ENCODE results near the gene QKI.

DNA sequence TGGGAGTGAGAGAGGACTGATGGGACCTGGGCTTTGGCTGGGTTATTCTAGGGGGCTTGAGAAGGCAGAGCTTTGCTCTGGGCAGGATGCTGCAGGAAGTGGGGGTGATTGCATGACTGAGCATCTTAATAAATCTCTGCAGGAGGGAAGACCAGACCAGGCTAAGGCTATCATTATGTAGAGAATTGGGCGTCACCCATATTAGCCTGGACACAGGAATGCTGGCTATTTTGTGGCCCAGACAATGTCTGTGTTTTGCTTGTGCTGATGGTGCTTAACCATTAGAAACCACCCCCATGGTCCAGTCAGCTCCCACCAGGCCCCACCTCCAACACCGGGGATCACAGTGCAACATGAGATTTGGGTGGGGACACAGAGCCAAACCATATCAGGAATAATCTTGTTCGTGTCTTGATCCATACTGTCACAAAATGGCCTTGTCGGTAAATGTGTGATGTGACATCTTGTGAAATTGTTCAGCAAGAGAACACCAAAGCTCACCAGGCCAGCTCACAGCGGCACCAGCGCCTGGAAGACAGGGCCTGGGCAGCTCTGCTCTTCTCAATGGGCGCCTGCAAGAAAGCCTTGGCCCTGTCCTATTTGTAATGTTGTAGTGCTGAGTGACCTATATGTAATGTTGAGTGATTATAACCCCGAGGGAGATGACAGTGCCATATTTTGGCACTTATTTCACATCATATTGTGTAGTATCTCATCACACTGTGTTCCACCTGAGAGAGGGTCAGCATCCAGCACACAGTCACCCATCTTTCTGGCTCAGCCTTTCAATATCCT lies 211.8 kb downstream of the QKI start:
- TF ChIP-seq, protein P1, sequence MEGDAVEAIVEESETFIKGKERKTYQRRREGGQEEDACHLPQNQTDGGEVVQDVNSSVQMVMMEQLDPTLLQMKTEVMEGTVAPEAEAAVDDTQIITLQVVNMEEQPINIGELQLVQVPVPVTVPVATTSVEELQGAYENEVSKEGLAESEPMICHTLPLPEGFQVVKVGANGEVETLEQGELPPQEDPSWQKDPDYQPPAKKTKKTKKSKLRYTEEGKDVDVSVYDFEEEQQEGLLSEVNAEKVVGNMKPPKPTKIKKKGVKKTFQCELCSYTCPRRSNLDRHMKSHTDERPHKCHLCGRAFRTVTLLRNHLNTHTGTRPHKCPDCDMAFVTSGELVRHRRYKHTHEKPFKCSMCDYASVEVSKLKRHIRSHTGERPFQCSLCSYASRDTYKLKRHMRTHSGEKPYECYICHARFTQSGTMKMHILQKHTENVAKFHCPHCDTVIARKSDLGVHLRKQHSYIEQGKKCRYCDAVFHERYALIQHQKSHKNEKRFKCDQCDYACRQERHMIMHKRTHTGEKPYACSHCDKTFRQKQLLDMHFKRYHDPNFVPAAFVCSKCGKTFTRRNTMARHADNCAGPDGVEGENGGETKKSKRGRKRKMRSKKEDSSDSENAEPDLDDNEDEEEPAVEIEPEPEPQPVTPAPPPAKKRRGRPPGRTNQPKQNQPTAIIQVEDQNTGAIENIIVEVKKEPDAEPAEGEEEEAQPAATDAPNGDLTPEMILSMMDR (IDR thresholded peaks at IDR 0.05; ENCODE audit: control extremely low read depth in 1 of 3, insufficient read depth in 1 of 3, low read depth in 1 of 3, low read length in 3 of 3) = no peak
- TF ChIP-seq, protein P2, sequence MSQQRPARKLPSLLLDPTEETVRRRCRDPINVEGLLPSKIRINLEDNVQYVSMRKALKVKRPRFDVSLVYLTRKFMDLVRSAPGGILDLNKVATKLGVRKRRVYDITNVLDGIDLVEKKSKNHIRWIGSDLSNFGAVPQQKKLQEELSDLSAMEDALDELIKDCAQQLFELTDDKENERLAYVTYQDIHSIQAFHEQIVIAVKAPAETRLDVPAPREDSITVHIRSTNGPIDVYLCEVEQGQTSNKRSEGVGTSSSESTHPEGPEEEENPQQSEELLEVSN (IDR thresholded peaks at IDR 0.05) = no peak
- TF ChIP-seq RXRA (IDR thresholded peaks at IDR 0.05; ENCODE audit: insufficient read depth, low read depth, low read length) = no peak
- TF ChIP-seq TEAD4 (IDR thresholded peaks at IDR 0.05; ENCODE audit: low read depth, low read length) = no peak
- no peak for TF ChIP-seq POLR2A (IDR thresholded peaks at IDR 0.05; ENCODE audit: control extremely low read depth in 1 of 2, low read depth in 2 of 2, low read length in 2 of 2)
- no peak for TF ChIP-seq EP300 (IDR thresholded peaks at IDR 0.05; ENCODE audit: borderline replicate concordance in 1 of 2, low read depth in 2 of 2, low read length in 2 of 2)
- TF ChIP-seq MAFK (IDR thresholded peaks at IDR 0.05; ENCODE audit: low read depth, low read length) = no peak
- no peak for TF ChIP-seq BRCA1 (IDR thresholded peaks at IDR 0.05; ENCODE audit: low read depth, low read length)
- TF ChIP-seq, protein P3, sequence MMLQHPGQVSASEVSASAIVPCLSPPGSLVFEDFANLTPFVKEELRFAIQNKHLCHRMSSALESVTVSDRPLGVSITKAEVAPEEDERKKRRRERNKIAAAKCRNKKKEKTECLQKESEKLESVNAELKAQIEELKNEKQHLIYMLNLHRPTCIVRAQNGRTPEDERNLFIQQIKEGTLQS (IDR thresholded peaks at IDR 0.05; ENCODE audit: insufficient read depth, low read depth, low read length) = no peak
- TF ChIP-seq EZH2 (IDR thresholded peaks at IDR 0.05; ENCODE audit: low read depth, low read length, severe bottlenecking) = no peak
